ENCODE data around the gene KIF16B. TPM values are rescaled to one million over a fixed set of nuclear protein-coding genes. Genes with fewer than 3 reads are reported as not detected.

The KIF16B gene
- total RNA-seq, 3 donors from 2014 or later = 23.8 to 47.9 (median 36.9) TPM

- Histone ChIP-seq H3K27me3 (no peaks in the 10 kb centered on the region), H3K4me3 (no peak overlapping the region), H3K4me1 (no peaks in the 10 kb centered on the region), H3K27ac (no peak overlapping the region), H3K36me3 (no peaks in the 10 kb centered on the region), H3K9me3 (no peaks in the 10 kb centered on the region)
- intact Hi-C loops (cut with DNase I; ENCODE audit: low total_unique reads) = no loop called here
- no peak for DNase-seq (ENCODE audit: low spot score in 2 of 2)
- TF ChIP-seq POLR2A (IDR thresholded peaks at IDR 0.05) (no peak), POLR2AphosphoS5 (IDR thresholded peaks at IDR 0.05) (no peak)
- TF ChIP-seq, protein P1, sequence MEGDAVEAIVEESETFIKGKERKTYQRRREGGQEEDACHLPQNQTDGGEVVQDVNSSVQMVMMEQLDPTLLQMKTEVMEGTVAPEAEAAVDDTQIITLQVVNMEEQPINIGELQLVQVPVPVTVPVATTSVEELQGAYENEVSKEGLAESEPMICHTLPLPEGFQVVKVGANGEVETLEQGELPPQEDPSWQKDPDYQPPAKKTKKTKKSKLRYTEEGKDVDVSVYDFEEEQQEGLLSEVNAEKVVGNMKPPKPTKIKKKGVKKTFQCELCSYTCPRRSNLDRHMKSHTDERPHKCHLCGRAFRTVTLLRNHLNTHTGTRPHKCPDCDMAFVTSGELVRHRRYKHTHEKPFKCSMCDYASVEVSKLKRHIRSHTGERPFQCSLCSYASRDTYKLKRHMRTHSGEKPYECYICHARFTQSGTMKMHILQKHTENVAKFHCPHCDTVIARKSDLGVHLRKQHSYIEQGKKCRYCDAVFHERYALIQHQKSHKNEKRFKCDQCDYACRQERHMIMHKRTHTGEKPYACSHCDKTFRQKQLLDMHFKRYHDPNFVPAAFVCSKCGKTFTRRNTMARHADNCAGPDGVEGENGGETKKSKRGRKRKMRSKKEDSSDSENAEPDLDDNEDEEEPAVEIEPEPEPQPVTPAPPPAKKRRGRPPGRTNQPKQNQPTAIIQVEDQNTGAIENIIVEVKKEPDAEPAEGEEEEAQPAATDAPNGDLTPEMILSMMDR (IDR thresholded peaks at IDR 0.05) = no peak
These were observed 220.9 kb downstream of the KIF16B start for GRCh38 chr20:16352321-16352720.

DNA sequence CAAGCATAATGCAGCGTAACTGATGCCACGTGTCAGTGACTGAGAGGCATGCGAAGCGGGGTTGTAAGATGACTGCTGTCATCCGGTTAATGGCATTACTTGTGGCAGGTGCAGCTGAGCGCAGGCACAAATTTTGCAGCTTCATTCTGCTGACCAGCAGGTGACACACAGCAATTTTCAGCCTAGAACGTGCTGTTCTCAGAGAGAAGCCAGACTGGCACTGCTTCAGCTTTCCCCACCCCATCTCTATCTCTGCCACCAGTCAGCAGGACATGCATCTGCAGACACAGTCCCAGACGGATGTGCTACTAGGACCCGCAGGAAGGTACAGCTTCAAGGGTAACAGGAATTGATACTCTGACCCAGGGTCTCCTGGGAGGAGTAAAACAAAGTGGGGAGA is 221.8 kb downstream of the KIF16B start:
- no peak overlapping the region for H3K4me3 ChIP-seq
- no peak for TF ChIP-seq POLR2A (IDR thresholded peaks at IDR 0.05)
- no peak for TF ChIP-seq POLR2AphosphoS5 (IDR thresholded peaks at IDR 0.05)
- TF ChIP-seq, protein P1 (IDR thresholded peaks at IDR 0.05) = no peak
- intact Hi-C loops (cut with DNase I; ENCODE audit: low total_unique reads) = no loop called here
- H3K36me3 ChIP-seq = no peaks in the 10 kb centered on the region
- no peaks in the 10 kb centered on the region for H3K9me3 ChIP-seq
- no peak overlapping the region for H3K27ac ChIP-seq
- H3K4me1 ChIP-seq = no peaks in the 10 kb centered on the region
- H3K27me3 ChIP-seq = no peaks in the 10 kb centered on the region
- DNase-seq (ENCODE audit: low spot score in 2 of 2) = no peak

- Histone ChIP-seq H3K36me3 (no peaks in the 10 kb centered on the region), H3K27me3 (no peaks in the 10 kb centered on the region), H3K9me3 (no peaks in the 10 kb centered on the region), H3K27ac (no peak overlapping the region), H3K4me1 (no peaks in the 10 kb centered on the region), H3K4me3 (no peak overlapping the region)
- intact Hi-C loops (cut with DNase I; ENCODE audit: low total_unique reads) = no loop called here
- TF ChIP-seq POLR2A (IDR thresholded peaks at IDR 0.05) (no peak), POLR2AphosphoS5 (IDR thresholded peaks at IDR 0.05) (no peak)
- TF ChIP-seq, protein P1 (IDR thresholded peaks at IDR 0.05) = no peak
- DNase-seq (ENCODE audit: low spot score in 2 of 2) = no peak
These were observed 222.8 kb downstream of the KIF16B start for GRCh38 chr20:16350465-16350864.

DNA sequence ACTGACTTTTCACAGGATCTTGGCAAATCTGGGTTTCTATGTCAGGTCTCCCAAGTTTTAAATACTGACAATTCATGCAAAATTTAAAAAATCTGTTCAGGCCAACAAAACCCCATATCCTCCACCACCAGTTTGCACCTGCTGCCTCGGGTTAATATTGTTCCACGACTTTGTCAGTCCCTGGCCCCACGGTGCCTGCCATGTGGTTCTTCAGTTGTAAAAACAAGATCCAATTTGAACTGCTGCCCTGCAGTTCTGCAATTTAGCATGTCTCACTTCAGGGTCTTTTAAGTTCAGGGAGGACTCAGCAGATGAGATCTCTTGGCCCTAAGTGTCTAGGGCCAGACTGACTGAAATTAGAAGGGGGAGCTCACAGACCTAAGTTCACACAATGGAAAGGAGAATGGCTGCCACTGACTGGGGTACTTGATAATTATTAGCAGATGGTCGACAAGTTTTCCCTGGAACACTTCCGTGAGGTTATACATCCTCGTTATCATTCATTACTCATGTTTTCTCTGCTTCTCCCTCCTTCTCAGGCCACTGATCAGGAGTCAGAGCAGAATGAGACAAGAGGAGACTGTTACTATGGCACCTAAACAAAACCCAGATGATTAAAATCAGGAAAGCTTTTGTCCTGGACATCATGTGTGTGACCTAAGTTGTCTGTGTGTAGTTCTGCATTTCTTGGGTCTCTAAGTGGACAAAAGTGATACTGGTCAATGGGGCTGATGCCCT is 223.6 kb downstream of the KIF16B start:
- no peaks in the 10 kb centered on the region for H3K27me3 ChIP-seq
- H3K9me3 ChIP-seq = no peaks in the 10 kb centered on the region
- H3K4me1 ChIP-seq = no peaks in the 10 kb centered on the region
- H3K36me3 ChIP-seq = no peaks in the 10 kb centered on the region
- TF ChIP-seq POLR2AphosphoS5 (IDR thresholded peaks at IDR 0.05) (no peak), POLR2A (IDR thresholded peaks at IDR 0.05) (no peak)
- TF ChIP-seq, protein P1 (IDR thresholded peaks at IDR 0.05) = no peak
- no peak overlapping the region for H3K4me3 ChIP-seq
- no peak overlapping the region for H3K27ac ChIP-seq
- intact Hi-C loops (cut with DNase I; ENCODE audit: low total_unique reads) = no loop called here
- DNase-seq (ENCODE audit: low spot score in 2 of 2) = no peak

DNA sequence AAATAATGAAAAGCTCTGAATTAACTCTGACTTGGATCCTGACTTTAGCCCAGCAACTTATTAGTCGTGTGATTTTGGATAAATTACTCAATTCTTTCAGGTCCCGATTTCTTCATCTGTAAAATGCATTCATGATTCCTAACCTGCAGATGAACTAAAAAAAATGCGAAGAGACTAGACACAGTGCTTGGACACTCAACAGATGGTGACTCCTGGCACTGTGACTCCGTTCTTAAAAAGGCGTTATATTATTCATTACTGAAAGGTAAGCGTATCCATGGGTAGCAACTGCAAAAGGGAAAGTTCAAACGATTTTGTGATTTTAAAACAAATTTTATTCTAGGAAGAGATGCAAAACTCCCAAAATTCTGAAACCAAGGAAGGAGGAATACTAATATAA is 226.3 kb downstream of the KIF16B start:
- no peak for TF ChIP-seq POLR2A (IDR thresholded peaks at IDR 0.05)
- no peak for TF ChIP-seq POLR2AphosphoS5 (IDR thresholded peaks at IDR 0.05)
- TF ChIP-seq, protein P1 (IDR thresholded peaks at IDR 0.05) = no peak
- DNase-seq (ENCODE audit: low spot score in 2 of 2) = no peak
- H3K4me3 ChIP-seq = no peak overlapping the region

More for the DNA sequence above, 226.3 kb downstream of the KIF16B start:
- Histone ChIP-seq H3K27me3 (no peaks in the 10 kb centered on the region), H3K36me3 (no peaks in the 10 kb centered on the region), H3K9me3 (no peaks in the 10 kb centered on the region), H3K4me1 (no peaks in the 10 kb centered on the region), H3K27ac (no peak overlapping the region)
- intact Hi-C loops (cut with DNase I; ENCODE audit: low total_unique reads) = no loop called here

Measured in breast epithelium (tissue), 4 donors.